ENCODE data around the gene LPCAT1. TPM values are rescaled to one million over a fixed set of nuclear protein-coding genes. Genes with fewer than 3 reads are reported as not detected.

The LPCAT1 gene
- total RNA-seq, 1 donor from 2014 or later, result 475 TPM

DNA sequence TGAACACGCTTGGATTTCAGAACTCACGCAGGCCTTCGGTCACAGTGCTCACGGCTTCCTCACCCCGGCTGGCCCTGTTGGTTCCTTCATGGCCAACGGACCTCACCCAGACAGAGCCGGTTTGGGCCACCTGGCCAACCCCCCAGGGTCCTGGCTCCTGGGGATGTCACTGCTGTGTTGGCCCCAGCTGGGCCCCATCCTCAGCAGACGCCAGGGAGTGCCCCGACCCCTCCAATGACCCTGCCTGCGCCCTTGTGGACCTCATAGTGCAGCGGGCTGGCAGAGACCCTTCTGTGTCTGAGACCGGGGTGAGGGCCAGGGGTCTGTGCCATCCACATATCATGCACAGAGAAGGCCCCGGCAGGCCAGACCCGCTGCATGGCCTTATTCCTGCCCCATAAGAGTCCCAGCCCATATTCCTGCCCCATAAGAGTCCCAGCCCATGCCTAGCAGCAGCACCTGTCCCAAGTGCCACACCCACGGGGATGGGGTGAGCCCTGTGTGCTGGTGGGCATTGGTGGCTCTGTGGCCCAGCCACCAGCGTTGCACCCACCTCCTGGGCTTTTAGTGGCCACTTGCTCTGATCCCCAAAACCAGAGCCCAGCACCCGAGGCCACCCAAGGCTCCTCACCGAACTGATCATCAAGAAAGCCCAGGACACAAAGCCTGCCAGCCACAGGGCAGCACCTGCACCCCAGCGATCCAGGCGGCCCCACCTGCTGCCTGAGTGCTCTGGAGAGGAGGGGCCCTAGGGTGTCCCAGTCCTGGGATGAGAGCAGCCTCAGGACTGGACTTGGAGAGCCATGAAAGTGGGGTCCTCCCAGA is 1.3 kb upstream of the LPCAT1 start:
- peaks cover 18% of the 10 kb centered on the region for H3K36me3 ChIP-seq
- DNase-seq (peak; percentile 49), ATAC-seq (no peak)
- no peaks in the 10 kb centered on the region for H3K9me3 ChIP-seq
- H3K4me3 ChIP-seq, result peak overlapping the region; percentile 68
- no peaks in the 10 kb centered on the region for H3K27me3 ChIP-seq (ENCODE audit: low read depth)
- H3K4me1 ChIP-seq, result peaks cover 18% of the 10 kb centered on the region
- H3K27ac ChIP-seq, result no peak overlapping the region
- TF ChIP-seq, protein P1, sequence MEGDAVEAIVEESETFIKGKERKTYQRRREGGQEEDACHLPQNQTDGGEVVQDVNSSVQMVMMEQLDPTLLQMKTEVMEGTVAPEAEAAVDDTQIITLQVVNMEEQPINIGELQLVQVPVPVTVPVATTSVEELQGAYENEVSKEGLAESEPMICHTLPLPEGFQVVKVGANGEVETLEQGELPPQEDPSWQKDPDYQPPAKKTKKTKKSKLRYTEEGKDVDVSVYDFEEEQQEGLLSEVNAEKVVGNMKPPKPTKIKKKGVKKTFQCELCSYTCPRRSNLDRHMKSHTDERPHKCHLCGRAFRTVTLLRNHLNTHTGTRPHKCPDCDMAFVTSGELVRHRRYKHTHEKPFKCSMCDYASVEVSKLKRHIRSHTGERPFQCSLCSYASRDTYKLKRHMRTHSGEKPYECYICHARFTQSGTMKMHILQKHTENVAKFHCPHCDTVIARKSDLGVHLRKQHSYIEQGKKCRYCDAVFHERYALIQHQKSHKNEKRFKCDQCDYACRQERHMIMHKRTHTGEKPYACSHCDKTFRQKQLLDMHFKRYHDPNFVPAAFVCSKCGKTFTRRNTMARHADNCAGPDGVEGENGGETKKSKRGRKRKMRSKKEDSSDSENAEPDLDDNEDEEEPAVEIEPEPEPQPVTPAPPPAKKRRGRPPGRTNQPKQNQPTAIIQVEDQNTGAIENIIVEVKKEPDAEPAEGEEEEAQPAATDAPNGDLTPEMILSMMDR (IDR thresholded peaks at IDR 0.05), result no peak
- intact Hi-C loops (cut with DNase I), result no loop called here

DNA sequence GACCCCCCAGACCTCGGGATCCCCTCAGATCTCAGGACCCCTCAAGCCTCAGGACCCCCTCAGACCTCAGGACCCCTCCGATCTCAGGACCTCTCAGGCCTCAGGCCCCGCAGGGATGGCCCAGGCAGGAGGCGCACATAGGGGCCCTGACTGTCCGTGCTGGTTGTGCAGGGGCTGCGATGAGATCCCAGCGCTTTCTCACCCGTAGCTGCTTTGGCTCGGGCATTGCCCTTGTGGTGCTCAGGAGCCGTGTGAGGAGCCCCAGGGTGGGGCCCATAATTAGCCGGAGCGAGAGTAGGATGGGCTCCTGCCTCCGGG is 680 bp upstream of the LPCAT1 start:
- H3K4me1 ChIP-seq, result peaks cover 24% of the 10 kb centered on the region
- DNase-seq (no peak), ATAC-seq (peak; percentile 3 to 5)
- no peaks in the 10 kb centered on the region for H3K9me3 ChIP-seq
- H3K4me3 ChIP-seq, result peak overlapping the region; percentile 68
- TF ChIP-seq, protein P1 (IDR thresholded peaks at IDR 0.05), result no peak
- intact Hi-C loops (cut with DNase I), result no loop called here
- H3K27ac ChIP-seq, result peak overlapping the region; percentile 84
- H3K36me3 ChIP-seq, result peaks cover 23% of the 10 kb centered on the region
- H3K27me3 ChIP-seq (ENCODE audit: low read depth), result no peaks in the 10 kb centered on the region

DNA sequence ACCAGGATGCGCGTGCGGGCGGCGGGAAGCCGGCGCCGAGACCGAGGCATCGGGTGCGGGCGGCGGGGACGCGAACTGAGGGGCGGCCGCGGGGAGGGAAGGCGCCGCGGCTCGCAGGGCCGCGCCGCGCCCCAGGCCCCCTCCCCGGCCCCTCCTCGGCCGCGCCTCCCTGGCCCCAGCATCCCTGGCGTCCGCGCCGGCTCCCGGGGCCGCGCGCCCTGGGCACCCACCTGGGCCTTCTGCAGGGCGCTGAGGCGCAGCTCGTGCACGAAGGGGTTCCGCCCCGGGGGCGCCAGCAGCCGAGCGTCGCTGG is 324 bp downstream of the LPCAT1 start:
- H3K4me3 ChIP-seq, result peak overlapping the region; percentile 68
- H3K4me1 ChIP-seq, result peaks cover 29% of the 10 kb centered on the region
- peak in 1 of 2 donors; percentile 5 for ATAC-seq
- no peaks in the 10 kb centered on the region for H3K9me3 ChIP-seq
- H3K27ac ChIP-seq, result peak overlapping the region; percentile 84
- H3K27me3 ChIP-seq (ENCODE audit: low read depth), result no peaks in the 10 kb centered on the region
- H3K36me3 ChIP-seq, result peaks cover 33% of the 10 kb centered on the region
- intact Hi-C loops (cut with DNase I), result no loop called here
- DNase-seq, result peak; percentile 54
- TF ChIP-seq, protein P1 (IDR thresholded peaks at IDR 0.05), result no peak

DNA sequence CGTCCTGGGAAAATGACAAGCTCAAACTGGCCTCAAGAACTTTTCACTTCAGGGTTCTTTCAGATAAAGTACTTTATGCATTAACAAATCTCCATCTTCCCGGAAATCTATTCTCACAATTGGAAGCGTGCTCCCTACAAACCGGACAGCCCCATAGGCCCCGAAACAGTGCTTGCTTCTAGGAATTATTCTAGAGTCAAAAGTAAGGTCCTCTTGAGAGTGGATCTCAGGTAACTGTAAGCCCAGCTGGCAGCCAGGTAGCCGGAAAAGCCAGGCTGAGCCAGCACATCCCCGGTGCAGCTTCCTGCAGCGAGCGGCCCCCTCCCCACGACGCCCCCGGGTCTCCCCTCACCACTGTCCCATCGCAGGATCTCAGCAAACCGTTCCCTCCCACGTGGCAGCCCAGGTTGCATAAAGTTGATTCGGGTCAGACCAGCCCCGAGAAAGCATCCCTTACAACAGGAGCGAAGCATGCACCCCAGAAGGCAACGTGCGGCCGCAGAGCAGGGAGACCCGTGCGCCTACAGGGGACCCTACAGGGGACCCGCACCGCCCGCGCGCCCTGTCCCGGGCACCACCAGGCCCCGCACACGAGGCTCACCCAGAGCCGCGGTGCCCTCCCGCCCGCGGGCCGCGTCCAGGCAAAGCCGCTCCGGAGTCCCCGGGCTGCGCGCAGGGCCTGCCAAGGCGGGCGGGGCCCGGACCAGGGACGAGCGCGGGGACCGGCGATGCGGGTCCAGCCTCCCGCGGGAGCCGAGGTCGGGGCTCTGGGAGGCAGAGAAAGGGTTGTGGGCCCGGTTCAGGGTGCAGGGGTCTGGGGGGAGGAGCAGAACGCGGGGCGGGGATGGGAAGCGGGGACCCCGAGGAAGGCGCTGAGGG is 920 bp downstream of the LPCAT1 start:
- H3K27ac ChIP-seq, result peak overlapping the region; percentile 84
- DNase-seq, result peak; percentile 50
- peaks cover 33% of the 10 kb centered on the region for H3K4me1 ChIP-seq
- peak; percentile 17 to 35 for ATAC-seq
- H3K9me3 ChIP-seq, result no peaks in the 10 kb centered on the region
- TF ChIP-seq, protein P1 (IDR thresholded peaks at IDR 0.05), result no peak
- H3K27me3 ChIP-seq (ENCODE audit: low read depth), result no peaks in the 10 kb centered on the region
- peaks cover 39% of the 10 kb centered on the region for H3K36me3 ChIP-seq
- peak overlapping the region; percentile 68 for H3K4me3 ChIP-seq
- intact Hi-C loops (cut with DNase I), result no loop called here

DNA sequence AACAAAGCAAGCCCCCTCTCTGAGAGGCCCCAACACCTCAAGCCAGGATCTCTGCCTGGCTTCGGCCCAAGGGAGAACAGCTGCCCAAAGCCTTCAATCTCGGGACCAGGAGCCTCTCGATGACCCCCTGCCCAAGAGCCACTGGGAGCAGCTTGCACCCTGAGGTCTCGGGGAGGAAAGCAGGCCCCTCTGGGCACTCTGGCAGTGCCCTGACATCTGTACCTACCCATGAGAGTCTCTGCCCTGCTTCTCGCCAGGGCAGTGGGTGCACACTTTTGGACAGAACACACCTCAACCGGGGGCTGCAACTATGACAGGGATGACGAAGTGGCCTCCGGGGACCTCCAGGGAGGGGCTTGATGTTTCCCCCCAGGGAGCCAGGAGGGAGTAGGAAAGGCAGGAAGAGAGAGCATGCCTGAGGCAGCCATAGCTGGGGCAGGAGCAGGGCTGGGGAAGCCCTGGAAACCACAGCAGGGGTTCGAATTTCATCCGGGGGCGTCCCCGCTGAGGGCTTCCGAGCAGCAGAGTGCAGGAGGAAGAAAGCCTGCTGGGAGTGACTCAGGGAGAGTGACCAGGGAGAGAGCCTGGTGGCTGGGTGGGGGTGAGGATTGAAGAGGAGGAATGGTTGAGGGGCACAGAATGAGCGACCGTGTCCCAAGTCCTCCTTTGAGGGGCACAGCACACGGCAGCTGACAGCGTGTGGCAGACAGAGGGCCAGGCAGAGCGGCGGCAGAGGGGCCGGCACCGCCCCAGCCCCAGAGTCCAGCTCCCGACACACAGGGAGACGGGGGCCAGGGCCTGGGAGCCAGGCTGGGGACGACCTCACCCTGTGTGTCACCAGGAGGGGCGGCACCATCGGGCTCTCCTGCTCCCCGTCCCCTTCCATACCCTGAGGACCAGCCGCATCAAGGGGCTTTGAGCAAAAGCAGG is 1.8 kb downstream of the LPCAT1 start:
- H3K36me3 ChIP-seq, result peaks cover 46% of the 10 kb centered on the region
- DNase-seq (peak; percentile 58), ATAC-seq (peak; percentile 5 to 20)
- no peaks in the 10 kb centered on the region for H3K9me3 ChIP-seq
- H3K27me3 ChIP-seq (ENCODE audit: low read depth), result no peaks in the 10 kb centered on the region
- peak overlapping the region; percentile 68 for H3K4me3 ChIP-seq
- intact Hi-C loops (cut with DNase I), result no loop called here
- peak overlapping the region; percentile 84 for H3K27ac ChIP-seq
- H3K4me1 ChIP-seq, result peaks cover 42% of the 10 kb centered on the region
- TF ChIP-seq, protein P1 (IDR thresholded peaks at IDR 0.05), result no peak

All from lower lobe of right lung (tissue), 2 donors.